HG02938 (cell line): Measurements from ENCODE around the gene BARX2.

Source experiments
- ATAC-seq: cut with Tn5 transposase; IDR thresholded peaks from one replicate; pipeline ENCODE4 v1.9.1; 2021; ENCODE audit warnings: mild to moderate bottlenecking, moderate library complexity; ENCODE audit not compliant: unreplicated experiment

The BARX2 gene

DNA sequence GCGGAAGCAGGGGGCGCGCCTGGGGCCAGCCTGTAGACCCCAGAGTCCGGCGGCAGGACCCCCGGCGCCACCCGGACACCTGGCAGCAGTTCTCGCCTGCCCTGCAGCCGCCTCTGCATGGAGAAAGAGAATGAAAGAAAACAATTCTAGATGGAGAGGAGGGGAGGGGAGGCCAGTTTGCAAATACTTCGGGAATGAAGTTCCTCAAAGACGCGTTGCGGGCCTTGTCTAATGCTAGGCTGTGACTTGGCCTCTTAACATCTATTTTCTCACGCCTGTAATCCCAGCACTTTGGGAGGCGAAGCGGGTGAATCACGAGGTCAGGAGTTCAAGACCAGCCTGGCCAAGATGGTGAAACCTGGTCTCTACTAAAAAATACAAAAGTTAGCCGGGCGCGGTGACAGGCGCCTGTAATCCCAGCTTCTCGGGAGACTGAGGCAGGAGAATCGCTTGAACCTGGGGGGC is 2.1 kb upstream of the BARX2 start:
- no peak for ATAC-seq

DNA sequence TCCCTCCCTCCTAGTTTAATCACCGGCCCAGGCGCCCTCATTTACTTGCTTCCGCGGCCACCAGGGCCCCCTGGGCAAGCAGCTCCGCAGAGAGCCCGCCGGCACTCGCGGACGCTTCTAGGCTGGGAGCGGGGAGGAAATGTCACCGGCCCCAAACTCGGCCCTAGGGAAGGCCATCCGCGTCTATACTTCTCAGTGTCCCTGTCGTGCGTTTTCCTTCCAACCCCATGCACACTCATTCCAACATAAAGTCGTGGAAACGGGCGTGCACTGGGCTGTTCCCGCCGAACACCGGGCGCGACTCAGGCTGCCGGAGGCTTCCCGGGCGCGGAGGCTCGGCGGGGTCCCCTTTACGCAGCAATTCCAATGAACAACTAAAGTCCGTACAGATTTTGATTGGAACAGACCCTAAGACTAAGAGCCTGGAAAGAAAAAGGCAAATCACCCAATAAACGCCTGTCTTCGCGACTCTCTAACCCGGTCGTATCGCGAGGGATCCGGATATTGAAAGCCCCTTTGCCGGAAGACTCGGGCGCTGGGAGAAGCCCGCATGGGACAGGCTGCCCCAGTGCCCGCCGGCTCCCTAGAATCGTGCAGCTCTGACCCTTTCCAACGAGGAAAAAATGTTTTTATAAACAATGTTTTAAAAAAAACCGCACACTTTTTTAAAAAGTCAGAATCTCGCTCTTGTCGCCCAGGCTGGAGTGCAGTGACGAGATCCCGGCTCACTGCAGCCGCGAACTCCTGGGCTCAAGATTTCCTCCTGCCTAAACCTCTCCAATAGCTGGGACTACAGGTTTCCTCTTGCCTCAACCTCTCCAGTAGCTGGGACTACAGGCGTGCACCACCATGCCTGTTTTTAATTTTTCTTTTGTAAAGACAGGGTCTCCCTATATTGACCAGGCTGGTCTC is 1.3 kb upstream of the BARX2 start:
- no peak for ATAC-seq

GRCh38 chr11:129374993-129375750 is 476 bp upstream of the BARX2 start:
- ATAC-seq: no peak

DNA sequence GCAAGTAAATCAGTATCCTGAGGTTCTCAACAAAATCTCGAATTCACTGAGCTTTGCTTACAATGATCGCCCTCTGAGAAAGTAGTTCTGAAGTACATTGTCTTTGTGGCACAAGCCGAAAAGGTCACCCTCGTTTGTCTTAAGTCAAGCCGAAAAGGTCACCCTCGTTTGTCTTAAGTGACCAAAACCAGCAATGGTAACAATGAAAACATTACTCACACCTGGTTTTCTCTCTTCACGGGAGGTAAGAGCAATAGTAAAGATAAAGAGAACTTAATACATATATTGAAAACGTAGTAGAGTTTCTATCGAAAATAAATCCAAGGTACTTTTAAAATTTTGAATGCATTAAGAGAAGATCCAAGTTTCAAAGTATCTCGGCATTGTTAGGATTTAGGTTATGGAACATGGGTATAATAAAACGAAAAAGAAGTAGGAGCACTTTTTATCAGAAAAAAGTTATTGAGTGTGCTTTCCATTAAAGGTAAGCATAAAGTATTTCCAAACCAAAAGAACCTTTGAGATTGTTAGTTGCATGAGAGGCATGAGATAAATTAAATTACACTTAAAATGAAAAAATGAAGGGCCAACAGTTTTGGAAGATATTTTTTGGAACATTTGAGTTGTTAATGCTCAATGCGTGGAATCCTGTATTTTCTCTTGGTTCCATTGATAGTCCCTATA is 1.2 kb downstream of the BARX2 start:
- ATAC-seq: no peak

GRCh38 chr11:129377739-129378138 is 2.1 kb downstream of the BARX2 start:
- ATAC-seq: no peak

GRCh38 chr11:129380413-129380812 is 4.8 kb downstream of the BARX2 start:
- no peak for ATAC-seq

- no peak for ATAC-seq
These were observed 6.9 kb downstream of the BARX2 start for GRCh38 chr11:129382583-129382982.

- ATAC-seq: no peak
These were observed 7.4 kb downstream of the BARX2 start for GRCh38 chr11:129383060-129383459.

GRCh38 chr11:129383502-129383901 is 7.9 kb downstream of the BARX2 start:
- no peak for ATAC-seq

DNA sequence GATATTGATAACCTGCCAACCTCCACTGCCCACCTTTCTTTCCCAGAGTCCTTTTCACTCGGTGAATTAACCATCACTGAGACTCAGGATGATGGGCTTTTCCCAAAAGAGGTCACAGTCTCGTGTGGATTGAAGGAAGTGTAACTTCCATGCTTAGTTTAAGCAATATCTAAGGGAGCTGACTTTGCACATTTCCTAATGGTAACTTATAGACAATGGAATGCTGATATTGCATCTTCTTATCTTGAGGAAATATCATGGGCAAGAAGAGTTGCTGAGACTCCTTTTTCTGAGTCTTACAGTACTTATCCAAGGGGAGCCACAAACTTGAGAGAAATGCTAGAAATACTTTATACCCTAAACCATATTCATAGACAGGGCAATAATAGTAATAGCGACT is 8.8 kb downstream of the BARX2 start:
- no peak for ATAC-seq

DNA sequence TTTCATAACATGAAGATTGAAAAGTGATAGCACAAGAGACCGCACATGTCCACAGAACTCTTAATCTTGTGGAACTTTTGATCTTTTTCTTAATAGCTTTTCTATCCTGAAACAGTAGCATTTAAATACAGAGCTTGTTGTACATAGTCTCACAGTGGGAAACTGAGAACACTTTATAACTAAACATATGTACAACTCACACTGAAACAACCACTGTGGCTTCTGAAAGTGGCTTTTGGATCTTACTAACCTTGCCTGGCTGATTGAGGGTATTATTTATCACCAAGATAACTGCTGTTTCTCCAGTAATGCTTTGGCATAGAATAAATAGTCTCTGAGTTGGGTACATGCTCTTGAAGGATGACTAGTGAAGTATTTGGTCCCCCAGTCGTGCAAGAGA is 10.2 kb downstream of the BARX2 start:
- ATAC-seq: no peak

- no peak for ATAC-seq
These were observed 11.2 kb downstream of the BARX2 start for GRCh38 chr11:129386795-129387397.

DNA sequence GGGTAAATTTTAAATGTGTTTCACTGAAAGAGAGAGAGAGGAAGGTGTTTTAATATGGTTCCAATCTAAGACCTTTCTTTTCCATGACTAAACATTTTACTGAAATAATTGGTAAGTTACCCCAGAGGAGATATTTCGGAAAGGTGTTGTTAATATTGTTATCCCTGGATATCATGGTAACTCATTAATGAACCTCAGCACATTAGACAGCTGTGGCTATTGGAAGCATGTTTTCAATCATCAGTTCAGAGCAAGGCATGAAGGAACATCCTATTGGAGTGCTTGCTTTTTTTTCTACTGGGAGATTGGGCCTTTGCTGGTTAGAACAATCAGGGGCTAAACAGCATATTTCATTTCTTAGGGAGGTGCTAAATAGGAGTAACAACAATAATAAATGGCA is 11.8 kb downstream of the BARX2 start:
- no peak for ATAC-seq

GRCh38 chr11:129388824-129389223 is 13.2 kb downstream of the BARX2 start:
- ATAC-seq: no peak

DNA sequence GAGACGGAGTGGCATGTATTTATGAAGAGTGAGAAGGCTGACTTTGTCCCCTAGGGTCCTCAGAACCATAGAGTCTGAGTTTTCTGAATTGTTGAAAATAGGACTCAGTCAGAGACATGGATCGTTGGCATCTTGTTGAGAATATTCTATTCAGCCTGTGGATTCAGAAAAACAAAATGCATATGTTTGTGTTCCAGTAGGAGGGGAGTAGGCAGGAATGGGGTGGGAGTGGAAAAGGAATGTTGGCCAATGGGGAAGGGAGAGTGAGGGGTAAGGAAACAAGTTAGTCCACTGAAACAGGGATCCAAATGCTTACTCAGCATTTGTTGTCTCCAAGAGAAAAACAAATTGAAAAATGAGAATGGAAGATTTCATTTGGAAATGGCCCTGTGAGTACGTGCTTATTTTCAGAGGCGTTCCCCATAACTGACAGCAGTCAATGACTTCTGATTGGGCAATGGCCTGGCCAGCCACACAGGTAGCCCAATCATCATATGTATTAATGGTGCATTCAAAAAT is 14.7 kb downstream of the BARX2 start:
- no peak for ATAC-seq

GRCh38 chr11:129391360-129391759 is 15.7 kb downstream of the BARX2 start:
- ATAC-seq: no peak

DNA sequence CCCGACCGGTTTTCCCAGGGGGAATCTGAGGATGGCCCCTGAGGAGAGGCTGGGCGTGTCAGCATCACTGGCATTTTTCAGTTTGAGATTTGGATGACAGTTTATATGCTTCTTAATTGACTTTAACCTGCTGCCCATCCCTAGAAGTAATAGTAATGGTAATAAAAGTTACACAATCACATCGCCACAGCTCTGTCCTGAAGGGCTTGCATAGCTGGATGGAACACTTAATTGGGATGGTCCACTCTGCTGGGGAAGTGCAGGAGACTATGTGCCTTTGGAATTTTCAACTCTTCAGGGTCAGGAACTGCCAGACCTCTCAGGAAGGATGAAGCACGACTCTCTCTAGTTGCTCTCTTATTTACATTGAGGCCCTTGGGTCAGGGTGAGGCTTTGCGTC is 16.2 kb downstream of the BARX2 start:
- ATAC-seq: no peak

DNA sequence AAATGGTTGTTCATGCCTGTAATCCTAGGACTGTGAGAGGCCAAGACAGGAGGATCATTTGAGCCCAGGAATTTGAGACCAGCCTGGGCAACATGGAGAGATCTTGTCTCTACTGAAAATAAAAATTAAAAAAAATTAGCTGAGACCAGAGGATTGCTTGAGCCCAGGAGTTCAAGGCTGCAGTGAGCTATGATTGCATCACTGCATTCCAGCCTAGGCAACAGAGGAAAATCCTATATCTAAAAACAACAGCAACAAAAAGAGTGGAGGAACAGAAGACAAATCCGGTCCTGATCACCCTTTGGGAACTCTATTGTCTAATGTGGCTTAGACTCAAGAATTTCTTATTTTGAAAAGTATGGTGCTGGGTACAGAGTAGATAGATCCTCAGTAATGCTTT is 17.3 kb downstream of the BARX2 start:
- ATAC-seq: no peak

- ATAC-seq: no peak
These were observed 19.1 kb downstream of the BARX2 start for GRCh38 chr11:129394709-129395108.

- ATAC-seq: no peak
These were observed 19.8 kb downstream of the BARX2 start for GRCh38 chr11:129395432-129395831.

DNA sequence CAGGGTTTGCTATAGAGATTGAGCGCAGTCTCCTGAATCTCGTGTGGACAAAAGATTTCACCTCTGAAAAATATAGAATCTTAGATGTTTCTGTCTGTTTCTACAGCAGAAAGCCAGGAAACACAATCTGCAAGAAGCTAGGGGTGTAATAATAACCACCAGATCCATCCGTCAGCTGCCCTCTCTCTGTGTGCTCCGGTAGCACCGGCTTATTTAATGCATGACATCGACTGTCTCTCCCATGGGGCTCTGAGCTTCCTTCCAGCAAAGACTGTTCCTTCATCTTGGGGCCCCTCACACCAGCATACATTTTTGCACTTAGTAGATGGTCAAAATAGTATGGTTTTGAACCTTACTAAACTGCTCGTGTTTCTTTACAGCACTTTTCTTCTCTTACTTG is 20.2 kb downstream of the BARX2 start:
- no peak for ATAC-seq
